ENCODE data around the gene C5orf46. TPM values are rescaled to one million over a fixed set of nuclear protein-coding genes. Genes with fewer than 3 reads are reported as not detected.

C5orf46 gene
- total and polyA plus RNA-seq, 4 donors: not detected

GRCh38 chr5:147939431-147940114 lies 33.2 kb upstream of the C5orf46 start:
- no peak overlapping the region for H3K9ac ChIP-seq (ENCODE audit: insufficient read depth in 1 of 2, low read length in 2 of 2)
- ATAC-seq (ENCODE audit: insufficient read depth, low FRiP score): peak; percentile 78
- 80 to 89% methylated on average over 4 of the region's 4 CpGs for WGBS, 2 donors
- no peaks in the 10 kb centered on the region for H3K36me3 ChIP-seq (ENCODE audit: control insufficient read depth in 4 of 4, insufficient read depth in 4 of 4, low read length in 4 of 4)
- peak in 1 of 3 donors; percentile 16 for DNase-seq
- peaks cover 0 to 1% (median 0%) of the 10 kb centered on the region in 5 donors for H3K4me1 ChIP-seq (ENCODE audit: control insufficient read depth in 5 of 5, insufficient read depth in 5 of 5, low read length in 5 of 5)
- no peak for TF ChIP-seq CTCF (IDR thresholded peaks at IDR 0.05; ENCODE audit: control extremely low read depth, extremely low read depth)
- H3K9me3 ChIP-seq (ENCODE audit: control insufficient read depth in 4 of 4, insufficient read depth in 3 of 4, low read length in 3 of 4): no peaks in the 10 kb centered on the region
- peak overlapping the region in 1 of 2 donors; percentile 63 for H3K27ac ChIP-seq (ENCODE audit: low read depth in 1 of 2, low read length in 1 of 2)
- no peak overlapping the region for H3K4me3 ChIP-seq
- H3K27me3 ChIP-seq (ENCODE audit: control insufficient read depth in 3 of 3, insufficient read depth in 3 of 3, low read length in 2 of 3): no peaks in the 10 kb centered on the region

- DNase-seq (peak in 2 of 3 donors; percentile 46 to 73), ATAC-seq (ENCODE audit: insufficient read depth, low FRiP score) (no peak)
- peaks cover 0 to 2% (median 0%) of the 10 kb centered on the region in 3 donors for H3K27me3 ChIP-seq (ENCODE audit: control insufficient read depth in 3 of 3, insufficient read depth in 3 of 3, low read length in 2 of 3)
- no peaks in the 10 kb centered on the region for H3K9me3 ChIP-seq (ENCODE audit: control insufficient read depth in 4 of 4, insufficient read depth in 3 of 4, low read length in 3 of 4)
- H3K4me1 ChIP-seq (ENCODE audit: control insufficient read depth in 5 of 5, insufficient read depth in 5 of 5, low read length in 5 of 5): peaks cover 0 to 1% (median 0%) of the 10 kb centered on the region in 5 donors
- 1 to 4% methylated on average over 3 of the region's 3 CpGs for WGBS, 2 donors
- H3K4me3 ChIP-seq: no peak overlapping the region
- H3K36me3 ChIP-seq (ENCODE audit: control insufficient read depth in 4 of 4, insufficient read depth in 4 of 4, low read length in 4 of 4): no peaks in the 10 kb centered on the region
- no peak overlapping the region for H3K27ac ChIP-seq (ENCODE audit: low read depth in 1 of 2, low read length in 1 of 2)
- H3K9ac ChIP-seq (ENCODE audit: insufficient read depth in 1 of 2, low read length in 2 of 2): no peak overlapping the region
- peak; percentile 29 for TF ChIP-seq CTCF (IDR thresholded peaks at IDR 0.05; ENCODE audit: control extremely low read depth, extremely low read depth)
Observed at GRCh38 chr5:147935032-147935431, 28.7 kb upstream of the C5orf46 start.

- Histone ChIP-seq H3K9ac (ENCODE audit: insufficient read depth in 1 of 2, low read length in 2 of 2) (no peak overlapping the region), H3K36me3 (ENCODE audit: control insufficient read depth in 4 of 4, insufficient read depth in 4 of 4, low read length in 4 of 4) (no peaks in the 10 kb centered on the region), H3K4me3 (no peak overlapping the region), H3K27ac (ENCODE audit: low read depth in 1 of 2, low read length in 1 of 2) (no peak overlapping the region), H3K27me3 (ENCODE audit: control insufficient read depth in 3 of 3, insufficient read depth in 3 of 3, low read length in 2 of 3) (peaks cover 0 to 2% (median 0%) of the 10 kb centered on the region in 3 donors), H3K9me3 (ENCODE audit: control insufficient read depth in 4 of 4, insufficient read depth in 3 of 4, low read length in 3 of 4) (no peaks in the 10 kb centered on the region), H3K4me1 (ENCODE audit: control insufficient read depth in 5 of 5, insufficient read depth in 5 of 5, low read length in 5 of 5) (no peaks in the 10 kb centered on the region)
- TF ChIP-seq CTCF (IDR thresholded peaks at IDR 0.05; ENCODE audit: control extremely low read depth, extremely low read depth): no peak
- no peak for ATAC-seq (ENCODE audit: insufficient read depth, low FRiP score)
- 67 to 71% methylated on average over 2 of the region's 2 CpGs for WGBS, 2 donors
- no peak for DNase-seq
Observed at GRCh38 chr5:147930769-147931168, 24.4 kb upstream of the C5orf46 start.

All from lung (tissue), 12 donors.